Measurements from ENCODE around the gene OR5AR1.

The OR5AR1 gene

GRCh38 chr11:56663386-56663785 is at the start of gene OR5AR1:
OR5AR1 (plus strand) TSS chr11:56663686; CDS start chr11:56663686, 0 bp downstream.
- TF ChIP-seq CTCF (IDR thresholded peaks at IDR 0.05; ENCODE audit: extremely low read depth, insufficient read depth, missing control alignments): no peak
- DNase-seq (ENCODE audit: low spot score): no peak
- in situ Hi-C loops (cut with MboI; ENCODE audit: low pct_unique_long_range_greater_than_20kb, low sequenced_read_pairs, unreplicated experiment): no loop called here

- DNase-seq (ENCODE audit: low spot score): peak; percentile 23
- in situ Hi-C loops (cut with MboI; ENCODE audit: low pct_unique_long_range_greater_than_20kb, low sequenced_read_pairs, unreplicated experiment): no loop called here
- TF ChIP-seq CTCF (IDR thresholded peaks at IDR 0.05; ENCODE audit: extremely low read depth, insufficient read depth, missing control alignments): peak; percentile 27
Measured at GRCh38 chr11:56624661-56625110, 38.8 kb upstream of the OR5AR1 start.

- no peak for TF ChIP-seq CTCF (IDR thresholded peaks at IDR 0.05; ENCODE audit: extremely low read depth, insufficient read depth, missing control alignments)
- in situ Hi-C loops (cut with MboI; ENCODE audit: low pct_unique_long_range_greater_than_20kb, low sequenced_read_pairs, unreplicated experiment): no loop called here
- DNase-seq (ENCODE audit: low spot score): no peak
Measured at GRCh38 chr11:56625946-56626345, 37.5 kb upstream of the OR5AR1 start.

GRCh38 chr11:56632329-56632728 is 31.2 kb upstream of the OR5AR1 start:
- in situ Hi-C loops (cut with MboI; ENCODE audit: low pct_unique_long_range_greater_than_20kb, low sequenced_read_pairs, unreplicated experiment): no loop called here
- TF ChIP-seq CTCF (IDR thresholded peaks at IDR 0.05; ENCODE audit: extremely low read depth, insufficient read depth, missing control alignments): no peak
- no peak for DNase-seq (ENCODE audit: low spot score)

GRCh38 chr11:56636861-56637260 is 26.6 kb upstream of the OR5AR1 start:
- no peak for DNase-seq (ENCODE audit: low spot score)
- in situ Hi-C loops (cut with MboI; ENCODE audit: low pct_unique_long_range_greater_than_20kb, low sequenced_read_pairs, unreplicated experiment): no loop called here
- TF ChIP-seq CTCF (IDR thresholded peaks at IDR 0.05; ENCODE audit: extremely low read depth, insufficient read depth, missing control alignments): no peak

- DNase-seq (ENCODE audit: low spot score): no peak
- TF ChIP-seq CTCF (IDR thresholded peaks at IDR 0.05; ENCODE audit: extremely low read depth, insufficient read depth, missing control alignments): no peak
- in situ Hi-C loops (cut with MboI; ENCODE audit: low pct_unique_long_range_greater_than_20kb, low sequenced_read_pairs, unreplicated experiment): no loop called here
Measured at GRCh38 chr11:56637500-56637899, 26.0 kb upstream of the OR5AR1 start.

GRCh38 chr11:56642339-56642738 is 21.1 kb upstream of the OR5AR1 start, which contains the start of gene OR5AP2:
OR5AP2 (minus strand) TSS chr11:56642439; CDS start chr11:56642439, 0 bp downstream.
- in situ Hi-C loops (cut with MboI; ENCODE audit: low pct_unique_long_range_greater_than_20kb, low sequenced_read_pairs, unreplicated experiment): no loop called here
- no peak for TF ChIP-seq CTCF (IDR thresholded peaks at IDR 0.05; ENCODE audit: extremely low read depth, insufficient read depth, missing control alignments)

More at GRCh38 chr11:56642339-56642738, 21.1 kb upstream of the OR5AR1 start, which contains the start of gene OR5AP2:
- no peak for DNase-seq (ENCODE audit: low spot score)

Measured in GM13977 (cell line).